Omental fat pad (tissue), 4 donors: ENCODE measurements around the gene KLHL29. TPM values are rescaled to one million over a fixed set of nuclear protein-coding genes. Genes with fewer than 3 reads are reported as not detected.

Source experiments
- ATAC-seq: fragments of 150-250 bp; one replicate; pipeline ENCODE4 v1.9.1; 2016; ENCODE audit warnings: mild to moderate bottlenecking, moderate library complexity; ENCODE audit not compliant: low FRiP score
- DNase-seq: peaks from one replicate; pipeline ENCODE4 v3.0.0-alpha.2; 2019; ENCODE audit warnings: low spot score
- CTCF ChIP-seq, 3 donors: fragments of 450-650 bp; IDR thresholded peaks; one replicate each; pipeline ENCODE4 v1.5.1; 2016 to 2017; ENCODE audit warnings: antibody characterized with exemption in 3 of 3, mild to moderate bottlenecking in 3 of 3, moderate library complexity in 2 of 3
- total RNA-seq, 4 donors: library from RNA; depleted of rRNA; stranded (reverse); fragments of >200 nt; gene quantifications; one replicate each; pipeline ENCODE4 v1.1.0, GENCODE V29; 2016

KLHL29 gene
- total RNA-seq, 4 donors from 2014 or later: 4.0 to 19.5 (median 12.7) TPM

- ATAC-seq: no peak
- TF ChIP-seq CTCF (IDR thresholded peaks at IDR 0.05): no peak
- no peak for DNase-seq
These were observed 44.1 kb downstream of the KLHL29 start for GRCh38 chr2:23429036-23429435.

GRCh38 chr2:23430263-23430662 is 45.3 kb downstream of the KLHL29 start:
- ATAC-seq: no peak

DNA sequence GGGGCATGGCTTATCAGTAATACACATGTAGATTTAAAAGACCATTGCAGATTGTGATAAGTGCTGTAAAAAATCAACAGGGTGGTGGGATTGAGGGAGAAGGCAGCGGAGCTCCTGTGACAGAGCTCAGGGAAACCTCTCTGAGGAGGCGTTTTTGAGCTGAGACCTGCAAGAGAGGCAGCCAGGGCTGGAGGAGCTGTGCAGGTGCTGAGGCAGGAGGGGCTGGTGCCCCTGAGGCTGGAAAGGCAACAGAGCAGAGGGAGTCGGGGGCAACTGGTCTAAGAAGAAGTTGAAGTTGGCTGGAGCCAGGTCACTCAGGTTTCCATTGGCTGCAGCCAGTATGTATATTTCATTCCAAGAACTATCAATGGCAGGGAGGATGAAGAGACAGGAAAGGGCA is 47.6 kb downstream of the KLHL29 start:
- ATAC-seq (no peak), DNase-seq (no peak)
- TF ChIP-seq CTCF (IDR thresholded peaks at IDR 0.05): no peak

More at GRCh38 chr2:23430263-23430662, 45.3 kb downstream of the KLHL29 start:
- no peak for TF ChIP-seq CTCF (IDR thresholded peaks at IDR 0.05)
- DNase-seq: no peak

GRCh38 chr2:23433282-23433681 is 48.3 kb downstream of the KLHL29 start:
- ATAC-seq (no peak), DNase-seq (no peak)
- no peak for TF ChIP-seq CTCF (IDR thresholded peaks at IDR 0.05)

GRCh38 chr2:23434721-23435121 is 49.7 kb downstream of the KLHL29 start:
- DNase-seq: no peak
- no peak for ATAC-seq
- no peak for TF ChIP-seq CTCF (IDR thresholded peaks at IDR 0.05)

DNA sequence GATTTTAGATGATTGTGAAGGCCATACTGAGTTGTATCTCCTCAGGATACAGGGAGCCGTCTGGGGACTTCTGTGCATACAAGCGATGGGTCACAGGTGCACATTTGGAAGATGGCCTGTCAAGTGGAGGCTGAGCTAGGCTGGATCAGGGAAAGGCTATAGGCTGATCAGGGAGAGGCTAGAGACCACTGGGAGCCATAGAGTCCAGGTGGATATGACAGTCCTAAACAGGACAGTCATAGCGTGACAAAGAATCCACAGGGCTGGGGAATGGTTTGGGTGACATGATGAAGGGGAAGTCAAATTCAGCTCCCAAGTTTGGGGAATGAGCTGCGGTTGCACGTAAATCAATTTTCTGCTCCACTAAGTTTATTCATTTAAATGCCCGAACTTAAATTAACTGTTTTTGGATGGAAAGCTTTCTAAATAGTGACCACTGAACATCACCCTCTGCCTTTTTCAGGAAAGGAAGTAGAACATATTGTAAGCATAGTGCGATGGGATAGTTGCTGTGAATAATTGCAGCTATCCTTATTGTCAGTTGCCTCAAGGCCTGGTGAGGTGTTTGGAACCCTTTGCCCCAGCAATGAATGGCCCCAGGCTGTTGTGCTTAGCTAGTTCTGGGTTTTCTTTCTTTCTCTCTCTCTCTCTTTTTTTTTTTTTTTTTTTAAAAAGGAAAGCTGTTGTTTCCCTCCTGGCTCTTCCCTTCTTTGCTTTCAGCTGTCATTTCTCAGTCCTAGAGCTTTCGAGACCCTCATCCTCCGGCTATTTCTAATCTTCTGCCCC is 50.5 kb downstream of the KLHL29 start:
- TF ChIP-seq CTCF (IDR thresholded peaks at IDR 0.05): no peak
- DNase-seq (no peak), ATAC-seq (no peak)
